T-helper 17 cell (primary cell): ENCODE results near the gene MIXL1. TPM values are rescaled to one million over a fixed set of nuclear protein-coding genes. Genes with fewer than 3 reads are reported as not detected.
"Not testable (repeated sequence)": the region's sequence is repeated elsewhere in the genome, so short reads cannot be mapped to it uniquely, and the experiment has no call there.

Experiments used
- ATAC-seq: fragments of 150-1000 bp; cut with Tn5 transposase; 2 replicates; pipeline ENCODE4 v1.10.0; 2021; ENCODE audit warnings: mild to moderate bottlenecking, moderate library complexity
- DNase-seq, 3 donors: peaks; one replicate each; pipeline versions ENCODE4 v3.0.0 to v3.0.0-alpha.2; 2020 to 2021
- H3K9me3 ChIP-seq: one replicate; pipeline ENCODE4 v1.7.0; 2013; ENCODE audit warnings: low read length, mild to moderate bottlenecking; ENCODE audit not compliant: control insufficient read depth, poor library complexity, severe bottlenecking
- H3K27ac Mint-ChIP-seq: one replicate; pipeline ENCODE4 v1.8.0; 2022; ENCODE audit warnings: mild to moderate bottlenecking, moderate library complexity, mixed read lengths
- H3K27me3 Mint-ChIP-seq: one replicate; pipeline ENCODE4 v1.8.0; 2022; ENCODE audit warnings: mixed read lengths
- H3K36me3 Mint-ChIP-seq: one replicate; pipeline ENCODE4 v1.8.0; 2022; ENCODE audit warnings: low read depth, mixed read lengths
- H3K4me1 Mint-ChIP-seq: one replicate; pipeline ENCODE4 v1.8.0; 2022; ENCODE audit warnings: mild to moderate bottlenecking, mixed read lengths
- H3K4me3 Mint-ChIP-seq: one replicate; pipeline ENCODE4 v1.8.0; 2022; ENCODE audit warnings: mild to moderate bottlenecking, moderate library complexity, mixed read lengths
- total RNA-seq, 4 donors: library from RNA in 2 of 4; stranded (reverse) in 2 of 4; gene quantifications; one replicate each; pipeline ENCODE4 v1.2.3 and lab custom pipeline; 2022 to 2026

Gene MIXL1
- total RNA-seq, 2 donors from 2014 or later = not detected

DNA sequence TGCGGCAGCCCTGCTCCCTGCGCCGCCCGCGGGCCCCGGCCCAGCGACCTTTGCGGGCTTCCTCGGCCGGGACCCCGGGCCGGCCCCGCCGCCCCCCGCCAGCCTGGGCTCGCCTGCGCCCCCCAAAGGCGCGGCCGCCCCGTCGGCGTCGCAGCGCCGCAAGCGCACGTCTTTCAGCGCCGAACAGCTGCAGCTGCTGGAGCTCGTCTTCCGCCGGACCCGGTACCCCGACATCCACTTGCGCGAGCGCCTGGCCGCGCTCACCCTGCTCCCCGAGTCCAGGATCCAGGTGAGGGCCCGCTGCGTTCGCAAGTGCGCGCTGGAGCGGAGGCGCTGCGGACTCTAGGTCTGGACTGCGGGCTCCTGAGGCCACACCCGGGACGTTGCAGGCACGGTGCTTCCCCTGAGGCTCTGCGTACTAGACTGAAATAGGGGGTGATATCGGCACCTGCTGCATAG, 351 bp downstream of the MIXL1 start:
- DNase-seq (no peak), ATAC-seq (peak; percentile 63)
- H3K9me3 ChIP-seq = no peaks in the 10 kb centered on the region
- H3K4me3 Mint-ChIP-seq = peak overlapping the region; percentile 87
- no peaks in the 10 kb centered on the region for H3K36me3 Mint-ChIP-seq
- H3K27me3 Mint-ChIP-seq = peaks cover 39% of the 10 kb centered on the region
- H3K4me1 Mint-ChIP-seq = no peaks in the 10 kb centered on the region
- H3K27ac Mint-ChIP-seq = no peak overlapping the region

DNA sequence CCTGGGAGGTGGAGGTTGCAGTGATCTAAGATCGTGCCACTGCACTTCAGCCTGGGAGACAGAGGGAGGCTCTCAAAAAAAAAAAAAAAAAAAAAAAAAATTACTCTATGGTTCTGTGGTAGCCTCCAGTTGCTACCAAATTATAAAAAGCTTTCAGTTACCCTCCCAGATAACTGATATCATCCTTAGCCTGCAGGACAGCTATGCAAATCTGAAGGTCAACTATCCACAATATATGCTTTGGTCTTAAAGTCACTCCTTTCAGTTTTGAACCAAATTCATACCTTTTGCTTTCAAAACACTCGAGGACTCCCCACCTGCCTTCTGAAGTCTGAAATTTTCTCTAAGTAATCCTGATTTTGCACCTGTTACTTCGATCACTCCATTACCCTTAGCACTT, 3.1 kb downstream of the MIXL1 start:
- Mint-ChIP-seq H3K27ac (no peak overlapping the region), H3K4me3 (no peak overlapping the region), H3K27me3 (peaks cover 32% of the 10 kb centered on the region), H3K36me3 (peaks cover 2% of the 10 kb centered on the region), H3K4me1 (peaks cover 4% of the 10 kb centered on the region)
- H3K9me3 ChIP-seq = no peaks in the 10 kb centered on the region
- ATAC-seq = no peak
- no peak for DNase-seq

DNA sequence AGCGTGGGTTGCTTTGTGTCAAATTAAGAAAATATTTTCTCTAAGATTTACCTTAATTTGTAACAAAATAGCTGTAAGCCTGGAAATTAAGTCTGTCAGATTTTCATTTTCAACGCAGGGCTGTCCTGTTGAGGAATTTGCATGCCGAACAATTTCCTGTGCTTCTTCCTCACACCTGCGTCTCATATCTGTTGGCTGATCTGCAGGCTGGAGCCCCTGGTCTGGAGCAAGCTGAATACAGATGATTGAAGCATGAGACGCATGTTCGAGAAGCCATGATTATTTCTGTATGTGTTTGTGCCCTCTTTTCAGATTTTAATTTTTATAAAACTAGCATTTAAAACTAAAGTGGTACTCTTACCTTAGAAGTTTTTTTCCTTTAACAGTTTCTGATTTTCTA, 9.8 kb downstream of the MIXL1 start:
- no peak for DNase-seq
- peaks cover 2% of the 10 kb centered on the region for H3K36me3 Mint-ChIP-seq
- H3K4me3 Mint-ChIP-seq = no peak overlapping the region
- no peak overlapping the region for H3K27ac Mint-ChIP-seq
- no peak for ATAC-seq
- H3K9me3 ChIP-seq = no peaks in the 10 kb centered on the region
- H3K4me1 Mint-ChIP-seq = peaks cover 4% of the 10 kb centered on the region
- H3K27me3 Mint-ChIP-seq = no peaks in the 10 kb centered on the region

DNA sequence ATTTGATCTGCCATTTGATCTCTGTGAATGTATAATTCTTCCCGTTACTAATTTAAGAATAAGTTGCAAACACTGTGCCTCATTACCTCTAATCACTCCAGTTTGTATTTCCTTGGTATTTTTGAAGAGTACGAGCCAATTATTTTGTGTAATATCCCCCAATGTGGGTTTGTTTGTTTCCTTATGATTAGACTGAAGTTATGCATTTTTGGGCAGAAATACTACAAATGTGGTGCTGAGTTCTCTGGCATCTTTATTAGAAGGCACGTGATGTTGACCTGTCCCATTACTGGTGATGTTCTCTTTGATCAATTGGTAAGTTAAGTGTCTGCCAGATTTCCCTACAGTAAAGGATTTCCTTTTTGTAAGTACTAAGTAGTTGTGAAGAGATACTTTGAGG, 10.3 kb downstream of the MIXL1 start:
- H3K27me3 Mint-ChIP-seq = no peaks in the 10 kb centered on the region
- H3K9me3 ChIP-seq = no peaks in the 10 kb centered on the region
- peaks cover 2% of the 10 kb centered on the region for H3K36me3 Mint-ChIP-seq
- no peak for DNase-seq
- peaks cover 4% of the 10 kb centered on the region for H3K4me1 Mint-ChIP-seq
- H3K27ac Mint-ChIP-seq = no peak overlapping the region
- ATAC-seq = no peak
- H3K4me3 Mint-ChIP-seq = no peak overlapping the region

DNA sequence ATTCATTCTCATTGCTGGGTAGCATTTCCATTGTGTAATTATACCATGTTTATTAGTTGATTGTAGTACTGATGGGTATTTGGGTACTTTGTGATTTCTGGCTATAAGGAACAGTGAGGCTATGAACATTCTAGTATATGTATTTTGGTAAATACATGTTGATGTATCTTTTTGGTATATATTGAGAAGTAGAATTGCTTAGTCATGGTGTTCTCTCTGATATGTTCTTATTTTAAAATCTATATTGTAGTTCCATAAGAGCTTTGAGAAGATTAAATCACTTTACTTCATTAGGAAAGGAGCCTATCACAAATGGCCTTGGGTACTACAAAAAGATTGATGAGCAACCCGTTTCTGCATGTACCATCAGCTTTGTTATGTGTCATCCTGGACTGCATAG, 13.4 kb downstream of the MIXL1 start:
- DNase-seq = no peak
- no peaks in the 10 kb centered on the region for H3K9me3 ChIP-seq
- Mint-ChIP-seq H3K4me3 (no peak overlapping the region), H3K36me3 (no peaks in the 10 kb centered on the region), H3K4me1 (no peaks in the 10 kb centered on the region), H3K27ac (no peak overlapping the region), H3K27me3 (no peaks in the 10 kb centered on the region)
- ATAC-seq = no peak

DNA sequence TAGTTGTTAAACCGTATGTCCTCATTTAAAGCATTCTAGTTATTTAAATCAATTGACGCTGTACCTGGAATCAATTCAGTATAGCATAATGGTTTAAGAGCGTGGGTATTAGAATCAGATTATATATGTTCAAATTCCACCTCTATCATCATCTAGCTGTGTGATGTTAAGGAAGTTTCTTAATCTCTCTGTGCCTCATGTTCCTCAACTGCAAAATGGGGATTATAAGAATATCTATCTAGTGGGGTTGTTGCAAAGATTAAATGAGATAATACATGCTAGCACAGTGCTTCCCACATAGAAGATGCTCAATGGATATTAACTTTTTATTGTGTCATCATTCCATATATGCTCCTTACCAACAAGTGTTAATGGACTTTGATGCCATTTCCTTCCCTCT, 16.0 kb downstream of the MIXL1 start:
- ATAC-seq = no peak

DNA sequence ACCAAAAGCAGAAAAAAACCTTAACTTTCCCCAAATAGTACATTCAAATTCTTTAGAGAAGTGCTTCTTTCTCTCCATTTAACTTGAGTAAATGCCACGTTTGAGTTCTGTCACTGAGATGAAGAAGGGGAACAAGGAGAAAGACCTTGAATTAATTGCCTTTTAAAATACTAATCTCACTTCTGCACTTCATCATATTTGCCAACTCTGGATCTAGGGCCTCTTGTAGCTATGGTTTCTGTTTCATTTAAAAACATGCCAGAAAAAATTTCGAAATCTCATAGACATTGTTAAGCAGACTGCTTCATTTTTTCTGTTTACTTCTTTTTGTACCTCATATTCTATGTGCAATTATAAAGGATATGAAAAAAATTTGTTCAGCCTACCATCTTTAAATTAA, 24.6 kb downstream of the MIXL1 start:
- H3K36me3 Mint-ChIP-seq = peaks cover 4% of the 10 kb centered on the region
- no peak overlapping the region for H3K27ac Mint-ChIP-seq
- ATAC-seq = no peak

More for the DNA sequence above, 16.0 kb downstream of the MIXL1 start:
- H3K36me3 Mint-ChIP-seq = no peaks in the 10 kb centered on the region
- H3K4me3 Mint-ChIP-seq = no peak overlapping the region
- no peaks in the 10 kb centered on the region for H3K4me1 Mint-ChIP-seq
- H3K27me3 Mint-ChIP-seq = no peaks in the 10 kb centered on the region
- DNase-seq = no peak
- H3K9me3 ChIP-seq = no peaks in the 10 kb centered on the region
- H3K27ac Mint-ChIP-seq = no peak overlapping the region

DNA sequence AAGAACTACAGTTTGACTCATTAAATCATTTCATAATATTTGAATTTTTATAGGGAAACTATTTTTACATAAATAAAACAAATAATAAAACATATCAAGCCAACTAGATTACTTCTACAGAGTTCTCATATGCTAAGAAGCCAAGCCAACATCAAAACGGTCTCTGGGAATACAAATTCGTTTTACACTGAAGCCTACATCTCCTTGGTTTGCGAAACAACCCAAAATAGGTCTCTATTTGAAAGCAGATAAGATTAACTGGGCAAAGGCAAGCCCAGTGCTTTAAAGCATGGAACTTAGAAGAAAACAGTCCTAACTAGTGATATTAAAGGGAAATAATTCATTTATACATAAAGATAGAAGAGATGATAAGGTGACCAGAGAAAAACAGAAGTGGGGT, 25.3 kb downstream of the MIXL1 start:
- H3K4me3 Mint-ChIP-seq = no peak overlapping the region
- H3K4me1 Mint-ChIP-seq = no peaks in the 10 kb centered on the region
- no peaks in the 10 kb centered on the region for H3K27me3 Mint-ChIP-seq
- DNase-seq = no peak
- no peak overlapping the region for H3K27ac Mint-ChIP-seq
- H3K36me3 Mint-ChIP-seq = peaks cover 4% of the 10 kb centered on the region
- no peak for ATAC-seq
- H3K9me3 ChIP-seq = no peaks in the 10 kb centered on the region

More for the DNA sequence above, 24.6 kb downstream of the MIXL1 start:
- DNase-seq = no peak
- Mint-ChIP-seq H3K4me1 (no peaks in the 10 kb centered on the region), H3K27me3 (no peaks in the 10 kb centered on the region), H3K4me3 (no peak overlapping the region)
- H3K9me3 ChIP-seq = no peaks in the 10 kb centered on the region

DNA sequence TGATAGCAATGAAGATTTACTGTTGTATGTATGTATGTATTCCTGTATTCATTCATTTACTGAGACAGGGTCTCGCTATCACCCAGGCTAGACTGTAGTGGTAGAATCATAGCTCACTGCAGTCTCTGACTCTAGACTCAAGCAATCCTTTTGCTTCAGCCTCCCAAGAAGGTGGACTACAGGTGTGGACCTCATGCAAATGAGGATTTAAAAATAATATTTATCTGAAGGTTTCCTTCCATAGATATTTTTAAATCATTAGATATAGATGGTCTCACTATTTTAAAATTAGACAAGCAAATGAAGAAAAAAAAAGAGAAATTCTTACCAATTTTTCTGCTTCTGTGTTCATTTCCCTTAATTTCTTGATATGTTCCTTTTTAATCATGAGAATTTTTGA, 27.0 kb downstream of the MIXL1 start:
- DNase-seq (no peak), ATAC-seq (no peak)
- no peak overlapping the region for H3K27ac Mint-ChIP-seq
- H3K27me3 Mint-ChIP-seq = no peaks in the 10 kb centered on the region
- H3K9me3 ChIP-seq = no peaks in the 10 kb centered on the region
- no peak overlapping the region for H3K4me3 Mint-ChIP-seq
- peaks cover 6% of the 10 kb centered on the region for H3K36me3 Mint-ChIP-seq
- H3K4me1 Mint-ChIP-seq = no peaks in the 10 kb centered on the region

DNA sequence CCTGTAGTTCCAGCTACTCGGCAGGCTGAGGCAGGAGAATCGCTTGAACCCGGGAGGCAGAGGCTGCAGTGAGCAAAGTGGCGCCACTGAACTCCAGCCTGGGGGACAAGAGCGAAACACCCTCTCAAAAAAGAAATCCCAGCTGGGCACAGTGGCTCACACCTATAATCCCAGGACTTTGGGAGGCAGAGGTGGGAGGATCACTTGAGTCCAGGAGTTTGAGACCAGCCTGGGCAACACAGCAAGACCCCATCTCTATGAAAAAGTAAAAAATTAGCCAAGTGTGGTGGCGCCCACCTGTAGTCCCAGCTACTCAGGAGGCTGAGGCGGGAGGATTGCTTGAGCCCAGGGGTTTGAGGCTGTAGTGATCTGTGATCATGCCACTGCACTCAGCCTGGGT, 29.4 kb downstream of the MIXL1 start:
- not testable (repeated sequence) for H3K4me3 Mint-ChIP-seq, H3K9me3 ChIP-seq, DNase-seq, H3K4me1 Mint-ChIP-seq, H3K27ac Mint-ChIP-seq, H3K27me3 Mint-ChIP-seq, H3K36me3 Mint-ChIP-seq, ATAC-seq

DNA sequence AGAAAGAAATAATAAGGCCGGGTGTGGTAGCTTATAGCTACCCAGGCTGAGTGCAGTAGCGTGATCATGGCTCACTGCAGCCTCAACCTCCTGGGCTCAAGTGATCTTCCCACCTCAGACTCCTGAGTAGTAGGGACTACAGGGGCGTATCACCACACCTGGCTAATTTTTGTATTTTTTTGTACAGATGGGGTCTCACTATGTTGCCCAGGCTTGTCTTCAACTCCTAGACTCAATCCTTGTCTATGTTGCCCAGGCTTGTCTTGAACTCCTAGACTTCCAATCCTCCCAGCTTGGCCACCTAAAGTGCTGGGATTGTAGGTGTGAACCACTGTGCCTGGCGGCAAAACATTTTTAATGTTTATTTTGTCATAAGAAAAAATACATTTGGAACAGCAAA, 30.5 kb downstream of the MIXL1 start:
- DNase-seq (no peak), ATAC-seq (no peak)
- Mint-ChIP-seq H3K27me3 (no peaks in the 10 kb centered on the region), H3K4me1 (peaks cover 2% of the 10 kb centered on the region), H3K27ac (no peak overlapping the region), H3K36me3 (peaks cover 4% of the 10 kb centered on the region), H3K4me3 (no peak overlapping the region)
- no peaks in the 10 kb centered on the region for H3K9me3 ChIP-seq

DNA sequence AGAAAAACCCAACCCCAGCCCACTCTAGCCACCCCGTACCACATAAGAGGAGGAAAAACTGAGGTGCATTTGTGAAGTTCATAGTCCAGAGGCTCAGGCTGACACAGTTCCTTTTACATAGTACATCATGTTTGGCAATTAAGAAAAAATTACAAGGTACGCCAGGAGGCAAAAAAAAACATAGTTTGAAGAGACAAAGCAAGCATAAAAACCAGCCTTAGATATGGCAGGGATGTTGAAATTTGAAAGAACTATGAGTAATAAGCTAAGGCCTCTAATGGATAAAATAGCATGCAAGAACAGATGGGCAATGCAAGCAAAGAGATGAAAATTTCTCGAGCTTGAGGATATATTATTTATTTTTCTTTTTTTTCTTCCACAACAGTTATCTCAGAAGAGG, 31.9 kb downstream of the MIXL1 start:
- H3K4me3 Mint-ChIP-seq = no peak overlapping the region
- H3K36me3 Mint-ChIP-seq = peaks cover 2% of the 10 kb centered on the region
- H3K27ac Mint-ChIP-seq = no peak overlapping the region
- no peaks in the 10 kb centered on the region for H3K9me3 ChIP-seq
- ATAC-seq = no peak
- H3K27me3 Mint-ChIP-seq = no peaks in the 10 kb centered on the region
- peaks cover 2% of the 10 kb centered on the region for H3K4me1 Mint-ChIP-seq
- DNase-seq = no peak

DNA sequence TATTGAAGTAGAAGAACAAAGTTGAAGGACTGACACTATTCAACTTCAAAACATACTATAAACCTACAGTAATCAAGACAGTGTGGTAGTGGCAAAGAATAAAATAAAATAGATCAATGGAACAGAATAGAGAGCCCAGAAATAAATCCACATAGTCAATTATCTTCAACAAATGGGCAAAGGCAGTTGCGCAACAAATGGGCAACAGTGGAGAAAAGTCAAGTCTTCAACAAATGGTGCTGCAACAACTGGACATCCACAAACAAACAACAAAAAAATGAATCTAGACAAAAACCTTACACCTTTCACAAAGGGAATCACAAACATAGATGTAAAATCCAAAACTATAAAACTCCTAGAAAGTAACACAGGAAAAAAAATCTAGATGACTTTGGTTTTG, 38.4 kb downstream of the MIXL1 start:
- ATAC-seq (no peak), DNase-seq (no peak)
- H3K36me3 Mint-ChIP-seq = peaks cover 2% of the 10 kb centered on the region
- no peaks in the 10 kb centered on the region for H3K27me3 Mint-ChIP-seq
- H3K27ac Mint-ChIP-seq = no peak overlapping the region
- no peaks in the 10 kb centered on the region for H3K9me3 ChIP-seq
- no peaks in the 10 kb centered on the region for H3K4me1 Mint-ChIP-seq
- H3K4me3 Mint-ChIP-seq = no peak overlapping the region

DNA sequence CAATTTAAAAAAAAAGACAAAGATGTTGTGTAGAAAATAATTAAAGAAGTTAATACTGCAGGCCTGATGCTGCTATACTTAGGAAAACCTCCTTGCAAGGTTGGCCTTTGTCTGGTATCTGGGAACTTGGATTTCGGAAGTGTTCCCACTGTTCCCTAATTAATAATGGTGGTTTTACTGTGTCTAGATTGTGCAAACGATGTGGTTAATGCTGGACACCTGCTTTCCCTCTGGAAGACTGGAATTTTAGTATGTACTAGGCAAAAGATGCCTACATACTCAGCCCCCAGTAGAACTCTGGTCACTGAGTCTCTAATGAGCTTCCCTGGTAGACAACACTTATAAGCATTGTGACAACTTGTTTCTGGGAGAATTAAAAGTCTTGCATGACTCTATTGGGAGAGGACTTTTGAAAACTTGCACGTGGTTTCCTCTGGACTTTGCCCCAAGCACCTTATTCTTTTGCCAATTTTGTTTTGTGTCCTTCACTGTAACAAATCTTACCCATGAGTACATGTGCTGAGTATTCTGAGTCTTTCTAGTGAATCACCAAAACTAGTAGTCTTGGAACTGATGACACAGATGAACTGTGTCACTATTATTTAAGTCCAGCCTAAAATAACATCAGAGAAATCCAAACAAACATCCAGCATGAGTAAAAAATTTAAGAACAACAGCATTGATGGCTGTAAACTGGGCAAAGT, 45.1 kb downstream of the MIXL1 start:
- DNase-seq (no peak), ATAC-seq (no peak)
- Mint-ChIP-seq H3K4me1 (peaks cover 2% of the 10 kb centered on the region), H3K27me3 (no peaks in the 10 kb centered on the region), H3K36me3 (no peaks in the 10 kb centered on the region), H3K4me3 (no peak overlapping the region), H3K27ac (no peak overlapping the region)
- H3K9me3 ChIP-seq = no peaks in the 10 kb centered on the region
